Suprapubic skin (tissue), 3 donors: ENCODE data around the gene NAT8L.

Experiments
- CTCF ChIP-seq, 2 donors: fragments of 200-600 bp in 1 of 2; fragments of 450-650 bp in 1 of 2; sonication (generic) in 1 of 2; IDR thresholded peaks; one replicate each; pipeline ENCODE4 v1.5.1; 2016 to 2019; ENCODE audit warnings: antibody characterized with exemption in 2 of 2, mild to moderate bottlenecking in 1 of 2, moderate library complexity in 1 of 2
- EP300 ChIP-seq: sonication (generic); formaldehyde crosslinking; IDR thresholded peaks from one replicate; pipeline ENCODE4 v1.6.1; 2017; ENCODE audit warnings: antibody characterized with exemption
- POLR2A ChIP-seq, 2 donors: fragments of 450-650 bp; IDR thresholded peaks; one replicate each; pipeline ENCODE4 v1.6.1; 2017; ENCODE audit warnings: antibody characterized with exemption in 2 of 2, mild to moderate bottlenecking in 2 of 2, moderate library complexity in 2 of 2

- no peak for TF ChIP-seq EP300
- TF ChIP-seq POLR2A (IDR thresholded peaks at IDR 0.05): no peak
- TF ChIP-seq CTCF (IDR thresholded peaks at IDR 0.05): no peak
Observed at GRCh38 chr4:2077537-2078460, 18.7 kb downstream of the NAT8L start.
